Adrenal gland (tissue), 12 donors: Measurements from ENCODE around the gene HAX1. TPM values are rescaled to one million over a fixed set of nuclear protein-coding genes. Genes with fewer than 3 reads are reported as not detected.

Experiments
- DNase-seq, 7 donors: peaks; one replicate each; pipeline ENCODE4 v3.0.0-alpha.2; 2019 to 2020
- H3K27ac ChIP-seq, 5 donors: fragments of 200-600 bp; sonication (generic) in 4 of 5; 1 replicate in 3 of 5; 2 replicates in 2 of 5; pipeline versions ENCODE4 v1.5.1 to v1.8.0; 2016 to 2020; ENCODE audit warnings: mild to moderate bottlenecking in 1 of 5
- H3K27me3 ChIP-seq: fragments of 200-600 bp; 2 replicates; pipeline ENCODE4 v1.8.0; 2021
- H3K36me3 ChIP-seq, 2 donors: fragments of 200-600 bp; replicated peaks in 1 of 2; 1 replicate in 1 of 2; 2 replicates in 1 of 2; pipeline versions ENCODE4 v1.5.1 to v1.8.0; 2018 to 2022
- H3K4me1 ChIP-seq, 2 donors: fragments of 200-600 bp; replicated peaks in 1 of 2; 1 replicate in 1 of 2; 2 replicates in 1 of 2; pipeline versions ENCODE4 v1.5.1 to v1.8.0; 2018 to 2021
- H3K4me3 ChIP-seq, 4 donors: fragments of 200-600 bp; sonication (generic) in 3 of 4; one replicate each; pipeline ENCODE4 v1.5.1; 2016 to 2018
- H3K9me3 ChIP-seq, 3 donors: fragments of 200-600 bp; sonication (generic) in 1 of 3; replicated peaks in 1 of 3; 1 replicate in 2 of 3; 2 replicates in 1 of 3; pipeline versions ENCODE4 v1.5.1 to v1.8.0; 2016 to 2021
- CTCF ChIP-seq, 6 experiments: fragments of 450-650 bp in 4 of 6; fragments of 200-600 bp in 2 of 6; sonication (generic) in 1 of 6; IDR thresholded peaks; 1 replicate in 5 of 6; 2 replicates in 1 of 6; pipeline versions ENCODE4 v1.5.1 to v1.8.0; 2016 to 2021; ENCODE audit warnings: antibody characterized with exemption in 6 of 6, mild to moderate bottlenecking in 2 of 6, moderate library complexity in 1 of 6
- POLR2A ChIP-seq, 2 donors: fragments of 450-650 bp; IDR thresholded peaks; one replicate each; pipeline ENCODE4 v1.6.1; 2017; ENCODE audit warnings: antibody characterized with exemption in 2 of 2, mild to moderate bottlenecking in 2 of 2, moderate library complexity in 1 of 2
- WGBS, 4 donors: extraction: QIAGEN DNeasy Blood & Tissue Kit in 2 of 4; methylation state at CpG; one replicate each; pipeline versions ENCODE4 v1.1.5 to v1.1.7; 2013 to 2017; 5-methylcytosine and 5-hydroxymethylcytosine counted together
- intact Hi-C, 2 donors: fragments of 100-400 bp; cut with DNase I; formaldehyde crosslinking; loops; one replicate each; pipeline versions ENCODE4 v1.14.1 to v1.15.0; 2022 to 2023
- polyA plus RNA-seq, 3 donors: library from polyadenylated mRNA; stranded (reverse); fragments of 200-250 nt in 2 of 3; fragments of 350-450 nt in 1 of 3; fragmentation: Illumina TruSeq in 1 of 3; extraction: RNeasy Lipid Tissue Mini Kit (QIAGEN cat#74804) in 1 of 3; gene quantifications; one replicate each; pipeline ENCODE4 v1.2.3, GENCODE V29; 2013 to 2014
- total RNA-seq, 9 donors: library from RNA; depleted of rRNA in 4 of 9; stranded (reverse); fragments of >200 nt in 4 of 9; fragments of 120-200 nt in 1 of 9; fragmentation: NEBNext Ultra II Directional in 1 of 9; extraction: Animal tissue kit (Norgen Biotek cat#: 25700) in 1 of 9; gene quantifications; one replicate each; pipeline versions ENCODE4 v1.1.0 to v1.2.4, GENCODE V29; 2013 to 2023
- donor health status: healthy with polysubstance abuse.
- donor health status: Bipolar disorder and iron deficiency.
- donor health status: DM: yes; HTN: yes; CAD: no.
- donor health status: DM: no; HTN: no; CAD: no.
- donor health status: DM: no; HTN: no; CAD: no.
- donor health status: DM: yes; HTN: yes; CAD: no.

The HAX1 gene
- total and polyA plus RNA-seq, 12 donors: 80.7 to 243 (median 106) TPM

- Histone ChIP-seq H3K9me3 (no peaks in the 10 kb centered on the region), H3K27me3 (no peaks in the 10 kb centered on the region), H3K4me1 (peaks cover 0 to 4% of the 10 kb centered on the region in 2 donors), H3K36me3 (peaks cover 0 to 93% of the 10 kb centered on the region in 2 donors), H3K4me3 (no peak overlapping the region), H3K27ac (no peak overlapping the region)
- no peak for DNase-seq
- intact Hi-C loops: no loop called here
- TF ChIP-seq CTCF (IDR thresholded peaks at IDR 0.05) (no peak), POLR2A (IDR thresholded peaks at IDR 0.05) (no peak)
- WGBS, 4 donors: 90 to 95% (median 92%) methylated on average over 3 of the region's 3 CpGs
These were observed 30.6 kb upstream of the HAX1 start for GRCh38 chr1:154241703-154242351.

GRCh38 chr1:154253671-154254070 lies 18.8 kb upstream of the HAX1 start:
- no peaks in the 10 kb centered on the region for H3K27me3 ChIP-seq
- no peak overlapping the region for H3K4me3 ChIP-seq
- H3K36me3 ChIP-seq: peaks cover 0 to 100% of the 10 kb centered on the region in 2 donors
- no peaks in the 10 kb centered on the region for H3K4me1 ChIP-seq
- no peak overlapping the region for H3K27ac ChIP-seq
- intact Hi-C loops: no loop called here
- 90 to 95% (median 92%) methylated on average over 7 of the region's 7 CpGs for WGBS, 4 donors
- DNase-seq: no peak
- no peaks in the 10 kb centered on the region for H3K9me3 ChIP-seq
- no peak for TF ChIP-seq POLR2A (IDR thresholded peaks at IDR 0.05)
- no peak for TF ChIP-seq CTCF (IDR thresholded peaks at IDR 0.05)

- Histone ChIP-seq H3K36me3 (peaks cover 0 to 100% of the 10 kb centered on the region in 2 donors), H3K27me3 (no peaks in the 10 kb centered on the region), H3K4me1 (no peaks in the 10 kb centered on the region), H3K4me3 (no peak overlapping the region), H3K9me3 (no peaks in the 10 kb centered on the region), H3K27ac (no peak overlapping the region)
- DNase-seq: no peak
- no peak for TF ChIP-seq POLR2A (IDR thresholded peaks at IDR 0.05)
- TF ChIP-seq CTCF (IDR thresholded peaks at IDR 0.05): no peak
- intact Hi-C loops: no loop called here
These were observed 15.7 kb upstream of the HAX1 start for GRCh38 chr1:154256686-154257085.

GRCh38 chr1:154258784-154259183 lies 13.6 kb upstream of the HAX1 start:
- H3K9me3 ChIP-seq: no peaks in the 10 kb centered on the region
- WGBS, 4 donors: 95 to 99% (median 97%) methylated on average over 2 of the region's 2 CpGs
- peaks cover 0 to 9% of the 10 kb centered on the region in 2 donors for H3K4me1 ChIP-seq
- H3K4me3 ChIP-seq: no peak overlapping the region
- no peak overlapping the region for H3K27ac ChIP-seq
- peaks cover 0 to 98% of the 10 kb centered on the region in 2 donors for H3K36me3 ChIP-seq
- TF ChIP-seq POLR2A (IDR thresholded peaks at IDR 0.05): no peak
- TF ChIP-seq CTCF (IDR thresholded peaks at IDR 0.05): no peak
- intact Hi-C loops: no loop called here
- no peaks in the 10 kb centered on the region for H3K27me3 ChIP-seq
- DNase-seq: no peak
